HFFc6 (cell line): ENCODE measurements around the gene CCNDBP1. TPM values are rescaled to one million over a fixed set of nuclear protein-coding genes. Genes with fewer than 3 reads are reported as not detected.
A peak's percentile ranks its signal among the peaks of the same experiment; 100 is the strongest.
"Not testable (repeated sequence)": the region's sequence is repeated elsewhere in the genome, so short reads cannot be mapped to it uniquely, and the experiment has no call there.

Source experiments
- DNase-seq: peaks from one replicate; pipeline ENCODE4 v3.0.0-alpha.2; 2018
- H3K27ac Mint-ChIP-seq: 2 replicates; pipeline ENCODE4 v1.8.0; 2020; ENCODE audit warnings: mild to moderate bottlenecking, mixed read lengths
- H3K27me3 Mint-ChIP-seq: 2 replicates; pipeline ENCODE4 v1.8.0; 2021; ENCODE audit warnings: mild to moderate bottlenecking, moderate library complexity, mixed read lengths; ENCODE audit not compliant: insufficient read depth
- H3K36me3 Mint-ChIP-seq: 2 replicates; pipeline ENCODE4 v1.8.0; 2021; ENCODE audit warnings: low read depth, mixed read lengths
- H3K4me1 Mint-ChIP-seq: 2 replicates; pipeline ENCODE4 v1.8.0; 2020; ENCODE audit warnings: low read depth, mixed read lengths
- H3K4me3 Mint-ChIP-seq: 2 replicates; pipeline ENCODE4 v1.8.0; 2020; ENCODE audit warnings: mild to moderate bottlenecking, moderate library complexity, mixed read lengths
- H3K9me3 Mint-ChIP-seq: 2 replicates; pipeline ENCODE4 v1.8.0; 2020; ENCODE audit warnings: mild to moderate bottlenecking, mixed read lengths
- CTCF ChIP-seq: fragments of 200-600 bp; sonication (generic); IDR thresholded peaks from 2 replicates; pipeline ENCODE4 v1.5.0; 2021; ENCODE audit warnings: antibody characterized with exemption, mild to moderate bottlenecking
- total RNA-seq, 6 experiments: library from RNA; stranded (reverse); fragmentation: NEBNext Ultra II Directional; extraction: Animal tissue kit (Norgen Biotek cat#: 25700); gene quantifications; 2 replicates in 1 of 6; 3 replicates in 5 of 6; pipeline ENCODE4 v1.2.3, GENCODE V29; 2021

CCNDBP1 gene
- total RNA-seq, 6 experiments from 2014 or later, result 50.9 to 60.7 (median 57.2) TPM

GRCh38 chr15:43194795-43195194 is 9.6 kb downstream of the CCNDBP1 start:
- Mint-ChIP-seq H3K4me3 (peak overlapping the region; percentile 9; the same call in 1 of the 2 replicates), H3K27me3 (0 out of 2 replicates have a peak, but pooled peaks cover 1% of the 10 kb centered on the region), H3K9me3 (peaks cover 9% of the 10 kb centered on the region), H3K36me3 (peaks cover 36% of the 10 kb centered on the region), H3K27ac (peak overlapping the region; percentile 51), H3K4me1 (peaks cover 19% of the 10 kb centered on the region)
- TF ChIP-seq CTCF, result no peak
- DNase-seq, result no peak

GRCh38 chr15:43196760-43197548 is 11.8 kb downstream of the CCNDBP1 start:
- Mint-ChIP-seq H3K36me3 (peaks cover 25% of the 10 kb centered on the region), H3K9me3 (peaks cover 9% of the 10 kb centered on the region), H3K4me3 (no peak overlapping the region), H3K27me3 (peaks cover 6% of the 10 kb centered on the region; the same call in 1 of the 2 replicates), H3K4me1 (peaks cover 19% of the 10 kb centered on the region), H3K27ac (no peak overlapping the region)
- no peak for DNase-seq
- TF ChIP-seq CTCF, result no peak

GRCh38 chr15:43197773-43198172 is 12.6 kb downstream of the CCNDBP1 start:
- H3K36me3 Mint-ChIP-seq, result peaks cover 25% of the 10 kb centered on the region
- DNase-seq, H3K27ac Mint-ChIP-seq, H3K9me3 Mint-ChIP-seq, H3K4me3 Mint-ChIP-seq, H3K27me3 Mint-ChIP-seq: not testable (repeated sequence)
- H3K4me1 Mint-ChIP-seq, result peaks cover 19% of the 10 kb centered on the region

GRCh38 chr15:43198556-43198955 is 13.4 kb downstream of the CCNDBP1 start:
- peaks cover 19% of the 10 kb centered on the region for H3K4me1 Mint-ChIP-seq
- not testable (repeated sequence) for DNase-seq, H3K4me3 Mint-ChIP-seq, H3K27me3 Mint-ChIP-seq, H3K9me3 Mint-ChIP-seq, H3K27ac Mint-ChIP-seq
- H3K36me3 Mint-ChIP-seq, result peaks cover 25% of the 10 kb centered on the region

- DNase-seq, result no peak
- peaks cover 9% of the 10 kb centered on the region for H3K9me3 Mint-ChIP-seq
- no peak overlapping the region for H3K4me3 Mint-ChIP-seq
- TF ChIP-seq CTCF, result no peak
- H3K27ac Mint-ChIP-seq, result no peak overlapping the region
- peaks cover 20% of the 10 kb centered on the region for H3K4me1 Mint-ChIP-seq
- H3K36me3 Mint-ChIP-seq, result peaks cover 25% of the 10 kb centered on the region
- peaks cover 10% of the 10 kb centered on the region for H3K27me3 Mint-ChIP-seq
Measured at GRCh38 chr15:43198992-43199391, 13.8 kb downstream of the CCNDBP1 start.

GRCh38 chr15:43199945-43200488 is 14.8 kb downstream of the CCNDBP1 start:
- H3K27me3 Mint-ChIP-seq, result peaks cover 10% of the 10 kb centered on the region
- H3K4me1 Mint-ChIP-seq, result peaks cover 19% of the 10 kb centered on the region
- H3K4me3 Mint-ChIP-seq, result no peak overlapping the region
- peaks cover 9% of the 10 kb centered on the region for H3K9me3 Mint-ChIP-seq
- TF ChIP-seq CTCF, result no peak
- H3K36me3 Mint-ChIP-seq, result peaks cover 20% of the 10 kb centered on the region
- no peak for DNase-seq
- H3K27ac Mint-ChIP-seq, result no peak overlapping the region
